Measurements from ENCODE around the gene GLRX5. TPM values are rescaled to one million over a fixed set of nuclear protein-coding genes. Genes with fewer than 3 reads are reported as not detected.

GLRX5 gene
- total and polyA plus RNA-seq, 2 experiments from 2014 or later, result 91.4 to 130 TPM

- Histone ChIP-seq H3K4me3 (no peak overlapping the region), H3K27ac (ENCODE audit: low read depth) (no peak overlapping the region), H3K36me3 (ENCODE audit: insufficient read depth) (no peaks in the 10 kb centered on the region), H2AFZ (no peak overlapping the region), H4K20me1 (replicated peaks; ENCODE audit: insufficient read depth) (no peaks in the 10 kb centered on the region), H3K4me1 (ENCODE audit: insufficient read depth) (no peaks in the 10 kb centered on the region), H3K79me2 (replicated peaks; ENCODE audit: insufficient read depth) (no peaks in the 10 kb centered on the region), H3K27me3 (ENCODE audit: insufficient read depth) (no peaks in the 10 kb centered on the region), H3K4me2 (no peak overlapping the region), H3K9me2 (ENCODE audit: insufficient read depth) (no peaks in the 10 kb centered on the region), H3F3A (replicated peaks; ENCODE audit: low read depth) (no peaks in the 10 kb centered on the region)
- ATAC-seq, result no peak
- Mint-ChIP-seq H3K4me1 (no peaks in the 10 kb centered on the region), H3K4me3 (no peak overlapping the region), H3K27ac (no peak overlapping the region), H3K27me3 (ENCODE audit: insufficient read depth, low read depth, poor library complexity) (peaks cover 3% of the 10 kb centered on the region), H3K9me3 (no peaks in the 10 kb centered on the region), H3K36me3 (ENCODE audit: low read depth) (no peaks in the 10 kb centered on the region)
- DNase-seq (ENCODE audit: low spot score), result no peak
- TF ChIP-seq STAT1 (IDR thresholded peaks at IDR 0.05; ENCODE audit: unreplicated experiment), result no peak
- TF ChIP-seq ETS1 (IDR thresholded peaks at IDR 0.05), result no peak
- TF ChIP-seq ZNF331 (CRISPR knock-in tag; IDR thresholded peaks at IDR 0.05; ENCODE audit: low read depth), result no peak
Observed at GRCh38 chr14:95495538-95496025, 39.3 kb upstream of the GLRX5 start.

GRCh38 chr14:95496111-95496681, 38.7 kb upstream of the GLRX5 start:
- Mint-ChIP-seq H3K27ac (no peak overlapping the region), H3K4me1 (no peaks in the 10 kb centered on the region), H3K4me3 (no peak overlapping the region), H3K27me3 (ENCODE audit: insufficient read depth, low read depth, poor library complexity) (peaks cover 2% of the 10 kb centered on the region), H3K9me3 (no peaks in the 10 kb centered on the region), H3K36me3 (ENCODE audit: low read depth) (no peaks in the 10 kb centered on the region)
- no peaks in the 10 kb centered on the region for H3F3A ChIP-seq (replicated peaks; ENCODE audit: low read depth)
- H4K20me1 ChIP-seq (replicated peaks; ENCODE audit: insufficient read depth), result no peaks in the 10 kb centered on the region
- ATAC-seq, result no peak
- no peaks in the 10 kb centered on the region for H3K4me1 ChIP-seq (ENCODE audit: insufficient read depth)
- no peak overlapping the region for H3K27ac ChIP-seq (ENCODE audit: low read depth)
- no peaks in the 10 kb centered on the region for H3K79me2 ChIP-seq (replicated peaks; ENCODE audit: insufficient read depth)
- no peak for DNase-seq (ENCODE audit: low spot score)
- H3K36me3 ChIP-seq (ENCODE audit: insufficient read depth), result no peaks in the 10 kb centered on the region
- no peaks in the 10 kb centered on the region for H3K9me2 ChIP-seq (ENCODE audit: insufficient read depth)
- H3K4me2 ChIP-seq, result no peak overlapping the region
- no peak overlapping the region for H2AFZ ChIP-seq
- no peak overlapping the region for H3K4me3 ChIP-seq
- H3K27me3 ChIP-seq (ENCODE audit: insufficient read depth), result no peaks in the 10 kb centered on the region
- TF ChIP-seq NANOG (IDR thresholded peaks at IDR 0.05; ENCODE audit: borderline replicate concordance) (no peak), ETS1 (IDR thresholded peaks at IDR 0.05) (no peak), EZH2 (IDR thresholded peaks at IDR 0.05; ENCODE audit: low read depth, unreplicated experiment) (no peak), EZH2phosphoT487 (IDR thresholded peaks at IDR 0.05; ENCODE audit: unreplicated experiment) (no peak), POLR2AphosphoS5 (IDR thresholded peaks at IDR 0.05; ENCODE audit: low read depth) (no peak), REST (IDR thresholded peaks at IDR 0.05; ENCODE audit: unreplicated experiment) (no peak), ZNF462 (CRISPR knock-in tag; IDR thresholded peaks at IDR 0.05) (no peak), ZNF331 (CRISPR knock-in tag; IDR thresholded peaks at IDR 0.05; ENCODE audit: low read depth) (no peak), STAT1 (IDR thresholded peaks at IDR 0.05; ENCODE audit: unreplicated experiment) (no peak)
